ENCODE measurements around the gene RIMS4.

GRCh38 chr20:44768256-44768655 is 42.1 kb downstream of the RIMS4 start:
- TF ChIP-seq CTCF (IDR thresholded peaks at IDR 0.05) (no peak), POLR2A (IDR thresholded peaks at IDR 0.05) (no peak)

Data from testis (tissue), 2 donors.